GM18507 (cell line): ENCODE measurements around the gene C2CD2.

ENCODE experiments used
- DNase-seq: peaks from one replicate; pipeline ENCODE4 v3.0.0; 2011; ENCODE audit warnings: low read depth; ENCODE audit not compliant: insufficient read length; ENCODE audit errors: extremely low spot score
- FAIRE-seq: peaks from 2 replicates; lab custom pipeline; 2011; peaks lifted over from hg19 to GRCh38; lab: Jason Lieb, UNC

Gene C2CD2

GRCh38 chr21:41858466-41859296, 95.1 kb downstream of the C2CD2 start:
- DNase-seq (no peak), FAIRE-seq (no peak)

- FAIRE-seq (no peak), DNase-seq (no peak)
Measured at GRCh38 chr21:41857771-41858300, 96.0 kb downstream of the C2CD2 start.

GRCh38 chr21:41856572-41856971, 97.2 kb downstream of the C2CD2 start:
- no peak for DNase-seq
- FAIRE-seq: no peak

- no peak for DNase-seq
- FAIRE-seq: no peak
Measured at GRCh38 chr21:41854426-41854995, 99.3 kb downstream of the C2CD2 start.

- no peak for FAIRE-seq
- DNase-seq: no peak
Measured at GRCh38 chr21:41852929-41853320, 100.9 kb downstream of the C2CD2 start.

- FAIRE-seq (no peak), DNase-seq (no peak)
Measured at GRCh38 chr21:41852151-41852928, 101.5 kb downstream of the C2CD2 start.

- FAIRE-seq: no peak
- no peak for DNase-seq
Measured at GRCh38 chr21:41851090-41851790, 102.6 kb downstream of the C2CD2 start.

- DNase-seq (no peak), FAIRE-seq (no peak)
Measured at GRCh38 chr21:41850085-41850484, 103.7 kb downstream of the C2CD2 start.

GRCh38 chr21:41848958-41849580, 104.7 kb downstream of the C2CD2 start:
- FAIRE-seq (no peak), DNase-seq (no peak)

- no peak for FAIRE-seq
- DNase-seq: no peak
Measured at GRCh38 chr21:41848533-41848932, 105.3 kb downstream of the C2CD2 start.

- DNase-seq: no peak
- no peak for FAIRE-seq
Measured at GRCh38 chr21:41847066-41847804, 106.6 kb downstream of the C2CD2 start.

GRCh38 chr21:41846536-41846935, 107.3 kb downstream of the C2CD2 start:
- no peak for DNase-seq

GRCh38 chr21:41846033-41846317, 107.8 kb downstream of the C2CD2 start:
- no peak for DNase-seq
- no peak for FAIRE-seq

More at GRCh38 chr21:41846536-41846935, 107.3 kb downstream of the C2CD2 start:
- no peak for FAIRE-seq

GRCh38 chr21:41845310-41846032, 108.3 kb downstream of the C2CD2 start:
- FAIRE-seq: no peak
- no peak for DNase-seq

- no peak for DNase-seq
- no peak for FAIRE-seq
Measured at GRCh38 chr21:41843584-41843983, 110.2 kb downstream of the C2CD2 start.

- DNase-seq (no peak), FAIRE-seq (no peak)
Measured at GRCh38 chr21:41840880-41841279, 112.9 kb downstream of the C2CD2 start.

- no peak for DNase-seq
- no peak for FAIRE-seq
Measured at GRCh38 chr21:41839387-41840000, 114.3 kb downstream of the C2CD2 start.
